Prostate gland (tissue), 2 donors: ENCODE measurements around the gene TBC1D3E. TPM values are rescaled to one million over a fixed set of nuclear protein-coding genes. Genes with fewer than 3 reads are reported as not detected.
"Not testable (repeated sequence)": the region's sequence is repeated elsewhere in the genome, so short reads cannot be mapped to it uniquely, and the experiment has no call there.

ENCODE experiments used
- DNase-seq: peaks from one replicate; pipeline ENCODE4 v3.0.0-alpha.2; 2019; ENCODE audit warnings: low spot score
- H3K27ac ChIP-seq, 2 donors: fragments of 200-600 bp; sonication (generic); 2 replicates each; pipeline ENCODE4 v1.5.1; 2017 to 2019
- H3K27me3 ChIP-seq: fragments of 200-600 bp; sonication (generic); replicated peaks from 2 replicates; pipeline ENCODE4 v1.5.1; 2019; ENCODE audit not compliant: insufficient read depth
- H3K36me3 ChIP-seq, 2 donors: fragments of 200-600 bp; sonication (generic); 1 replicate in 1 of 2; 2 replicates in 1 of 2; pipeline versions ENCODE4 v1.5.1 to v1.8.1; 2017 to 2019
- H3K4me1 ChIP-seq: fragments of 200-600 bp; sonication (generic); replicated peaks from 2 replicates; pipeline ENCODE4 v1.5.1; 2019
- H3K4me3 ChIP-seq, 2 donors: fragments of 200-600 bp; sonication (generic); 2 replicates each; pipeline ENCODE4 v1.5.1; 2017 to 2019
- H3K9me3 ChIP-seq: fragments of 200-600 bp; sonication (generic); 2 replicates; pipeline ENCODE4 v1.5.1; 2017
- WGBS: methylation state at CpG from one replicate; pipeline ENCODE4 v1.1.5; 2018; 5-methylcytosine and 5-hydroxymethylcytosine counted together
- intact Hi-C: fragments of 100-400 bp; cut with DNase I; formaldehyde crosslinking; loops from one replicate; pipeline ENCODE4 v1.14.2; 2022
- small RNA-seq, 2 donors: library from RNA; depleted of rRNA; stranded (forward); fragments of <200 nt; gene quantifications; one replicate each; pipeline ENCODE3, GENCODE V24; 2016
- total RNA-seq, 2 donors: library from RNA; depleted of rRNA; stranded (reverse); fragments of >200 nt; gene quantifications; one replicate each; pipeline ENCODE4 v1.1.0, GENCODE V29; 2016

Gene TBC1D3E
- not detected for total RNA-seq

GRCh38 chr17:38127651-38128050 is at the start of gene TBC1D3E:
Gene TBC1D3E, plus strand, starts transcription at chr17:38127951. Its CDS starts 1,545 bp downstream, at chr17:38129496.
- intact Hi-C loops, DNase-seq, H3K4me1 ChIP-seq, H3K9me3 ChIP-seq, H3K36me3 ChIP-seq, H3K27me3 ChIP-seq, H3K27ac ChIP-seq, H3K4me3 ChIP-seq: not testable (repeated sequence)
- no CpG with 5 or more reads among the region's 9 CpGs for WGBS

GRCh38 chr17:38087344-38087743 is 40.4 kb upstream of the TBC1D3E start:
- DNase-seq, intact Hi-C loops, H3K27me3 ChIP-seq, H3K4me1 ChIP-seq, H3K36me3 ChIP-seq, H3K9me3 ChIP-seq, H3K4me3 ChIP-seq, H3K27ac ChIP-seq: not testable (repeated sequence)
- WGBS: no CpG with 5 or more reads among the region's 1 CpG

- intact Hi-C loops, H3K27ac ChIP-seq, H3K4me1 ChIP-seq, H3K27me3 ChIP-seq, H3K36me3 ChIP-seq, H3K4me3 ChIP-seq, H3K9me3 ChIP-seq: not testable (repeated sequence)
- peak; percentile 3 for DNase-seq
- 70% methylated on average over 2 of the region's 10 CpGs for WGBS
Observed at GRCh38 chr17:38088120-38088519, 39.6 kb upstream of the TBC1D3E start.

- H3K9me3 ChIP-seq, H3K27ac ChIP-seq, H3K4me1 ChIP-seq, H3K36me3 ChIP-seq, DNase-seq, H3K4me3 ChIP-seq, intact Hi-C loops, H3K27me3 ChIP-seq: not testable (repeated sequence)
- WGBS: no CpG with 5 or more reads among the region's 2 CpGs
Observed at GRCh38 chr17:38094059-38094694, 33.6 kb upstream of the TBC1D3E start.

- H3K27ac ChIP-seq, intact Hi-C loops, DNase-seq, H3K27me3 ChIP-seq, H3K4me1 ChIP-seq, H3K36me3 ChIP-seq, H3K4me3 ChIP-seq, H3K9me3 ChIP-seq: not testable (repeated sequence)
- no CpG with 5 or more reads among the region's 1 CpG for whole genome bisulfite sequencing
Observed at GRCh38 chr17:38099262-38099661, 28.5 kb upstream of the TBC1D3E start.

- DNase-seq, H3K27me3 ChIP-seq, H3K4me3 ChIP-seq, H3K4me1 ChIP-seq, intact Hi-C loops, H3K36me3 ChIP-seq, H3K9me3 ChIP-seq, H3K27ac ChIP-seq: not testable (repeated sequence)
- WGBS: no CpG with 5 or more reads among the region's 1 CpG
Observed at GRCh38 chr17:38119829-38120228, 7.9 kb upstream of the TBC1D3E start.

- H3K27ac ChIP-seq, H3K4me3 ChIP-seq, H3K9me3 ChIP-seq, H3K27me3 ChIP-seq, H3K4me1 ChIP-seq, DNase-seq, H3K36me3 ChIP-seq, intact Hi-C loops: not testable (repeated sequence)
- no CpG with 5 or more reads among the region's 16 CpGs for WGBS
Observed at GRCh38 chr17:38134860-38135259, 7.1 kb downstream of the TBC1D3E start.

Small RNA genes lying within 50 kb of the gene (small RNA-seq; reads per million reads assigned to genes)
- 0 reads per million in 2 donors for gene RF00019
- gene RNA5SP526: 0 reads per million in 2 donors

Other genes starting within 250 kb of the TBC1D3E start
- gene TBC1D3K, start 203.5 kb upstream of the TBC1D3E start, total RNA-seq: not detected
- gene TBC1D3L, start 138.9 kb upstream of the TBC1D3E start, total RNA-seq: 10 to 100 TPM; 11.4 to 28.7 TPM
- gene TBC1D3D, start 124.0 kb upstream of the TBC1D3E start, total RNA-seq: not detected
- gene TBC1D3C, start 59.3 kb upstream of the TBC1D3E start, total RNA-seq: not detected
- gene TBC1D3, start 64.6 kb downstream of the TBC1D3E start, total RNA-seq: not detected
- gene MRPL45, start 169.2 kb downstream of the TBC1D3E start, total RNA-seq: 10 to 100 TPM; 24.7 to 37.3 TPM
- gene GPR179, start 216.0 kb downstream of the TBC1D3E start, total RNA-seq: under 1 TPM; 0.14 to 0.40 TPM
- gene SOCS7, start 223.9 kb downstream of the TBC1D3E start, total RNA-seq: 10 to 100 TPM; 14.6 to 61.9 TPM